ENCODE data around the gene RSBN1.

GRCh38 chr1:113745425-113745824 is 66.9 kb downstream of the RSBN1 start:
- TF ChIP-seq EZH2phosphoT487 (IDR thresholded peaks at IDR 0.05) = no peak
- TF ChIP-seq CTCF (IDR thresholded peaks at IDR 0.05) = no peak

Data from neural progenitor cell (in vitro differentiated cells).